DMS153 treated with DMSO at 0.1 percent for 48 hours (cell line): ENCODE data around the gene UBALD1.

Source experiments
- DNase-seq: peaks from one replicate; lab custom pipeline; 2025; ENCODE audit not compliant: unreplicated experiment; lab: John Stamatoyannopoulos, UW

UBALD1 gene

DNA sequence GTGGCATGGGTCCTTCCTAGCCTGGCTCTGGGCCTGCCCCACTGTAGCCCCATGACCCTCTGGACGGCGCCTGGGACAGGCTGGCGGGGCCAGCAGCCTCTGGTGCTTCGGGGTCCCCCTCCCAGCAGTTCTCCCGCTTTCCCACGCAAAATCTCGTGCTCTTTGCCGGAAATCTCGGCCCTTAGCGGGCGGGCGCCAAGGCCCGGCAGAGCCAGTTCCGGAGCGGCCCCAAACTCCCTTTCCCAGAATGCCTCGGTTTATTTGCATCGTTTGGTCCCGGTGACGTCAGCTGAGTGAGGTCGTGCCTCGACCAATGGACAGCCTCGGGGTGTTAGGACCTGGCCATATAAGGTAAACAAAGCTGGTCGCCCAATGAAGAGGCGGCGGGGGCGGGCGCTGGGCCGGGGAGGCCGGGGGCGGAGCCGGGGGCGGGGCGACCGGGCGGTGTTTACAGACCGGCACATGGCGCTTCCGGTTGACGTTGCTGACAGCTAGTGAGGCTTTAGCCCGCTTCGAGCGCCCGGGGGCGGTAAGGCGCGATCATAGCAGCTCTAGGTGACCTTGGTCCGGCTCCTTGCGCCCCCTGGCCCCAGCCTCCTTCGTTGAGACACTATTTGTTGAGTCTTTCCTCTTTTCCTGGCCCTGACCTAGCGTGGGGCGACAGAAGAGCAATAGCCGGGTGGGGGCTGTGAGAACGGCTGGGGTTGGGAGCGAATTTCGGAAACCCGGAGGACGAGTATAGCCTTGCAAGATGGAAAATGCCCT lies 1.5 kb upstream of the UBALD1 start:
- DNase-seq: peak; percentile 98

DNA sequence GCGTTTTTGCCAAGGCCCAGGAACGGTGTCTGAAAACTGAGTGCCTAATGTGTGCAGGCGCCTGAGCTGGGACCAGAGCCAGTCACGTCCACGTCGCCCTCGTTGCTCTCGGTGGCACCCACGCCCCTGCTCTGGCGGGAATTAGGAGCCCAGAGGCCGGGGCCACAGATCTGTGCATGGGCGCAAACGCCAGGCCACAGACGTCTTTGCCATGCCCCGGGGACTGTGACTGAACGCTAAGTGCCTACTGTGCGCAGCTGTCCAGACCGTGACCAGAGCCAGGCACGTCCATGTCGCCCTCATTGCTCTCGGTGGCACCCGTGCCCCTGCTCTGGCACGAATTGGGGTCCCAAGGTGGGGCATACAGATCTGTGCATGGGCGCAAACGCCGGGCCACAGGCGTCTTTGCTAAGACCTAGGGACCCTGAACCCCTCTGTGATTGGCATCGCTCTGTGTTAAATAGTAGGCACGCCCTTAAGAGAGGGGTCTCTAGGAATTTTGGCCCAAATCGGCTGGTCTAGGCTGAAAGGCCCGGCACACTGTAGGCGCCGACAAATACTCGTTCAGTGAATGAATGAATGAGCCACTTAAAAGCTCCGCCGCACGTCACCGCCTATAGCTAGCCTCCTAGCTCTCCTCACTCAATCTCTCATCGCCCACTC lies 827 bp upstream of the UBALD1 start:
- no peak for DNase-seq

DNA sequence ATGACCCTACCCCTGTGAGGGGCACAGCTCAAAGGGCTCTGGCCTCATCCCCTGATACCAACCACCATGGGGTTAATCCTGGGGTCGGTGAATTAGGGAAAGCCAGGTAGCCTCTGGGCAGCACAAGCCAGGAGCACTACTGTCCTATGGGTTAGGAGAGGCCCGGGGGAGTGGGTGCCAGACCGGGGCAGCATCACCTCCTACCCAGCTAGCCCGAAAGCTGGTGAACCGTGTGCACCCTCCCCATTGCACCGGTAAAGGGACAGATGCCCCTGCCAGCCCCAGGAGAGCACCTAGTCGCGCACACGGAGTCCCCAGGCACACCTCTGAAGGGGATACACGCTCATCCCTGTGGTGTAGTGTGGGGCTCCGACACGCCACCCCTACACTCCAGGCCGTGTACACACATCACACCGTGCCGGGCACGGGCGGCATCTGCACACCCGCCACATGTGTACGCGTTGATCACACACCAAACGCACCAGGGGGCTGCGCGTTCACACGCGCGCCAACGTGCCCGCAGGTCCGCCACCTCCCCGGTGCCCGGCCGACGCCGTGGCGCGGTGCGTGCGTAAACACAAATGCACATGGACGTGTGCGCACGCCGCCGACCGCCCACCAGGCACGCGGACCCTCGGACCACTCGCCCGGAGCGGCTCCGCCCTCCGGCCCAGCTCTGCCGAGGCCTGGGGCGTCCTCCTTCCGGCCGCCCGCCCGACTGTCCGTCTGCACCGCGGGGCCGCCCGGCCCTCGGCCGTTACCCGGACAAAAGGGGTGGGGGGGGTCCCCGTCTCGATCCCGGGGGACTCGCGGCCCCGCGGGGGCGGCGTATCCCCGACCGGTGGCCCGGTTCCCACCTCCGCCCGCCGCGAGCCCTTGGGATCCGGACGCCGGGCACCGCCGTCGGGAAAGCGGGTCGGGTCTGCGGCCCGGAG lies 785 bp downstream of the UBALD1 start:
- no peak for DNase-seq

DNA sequence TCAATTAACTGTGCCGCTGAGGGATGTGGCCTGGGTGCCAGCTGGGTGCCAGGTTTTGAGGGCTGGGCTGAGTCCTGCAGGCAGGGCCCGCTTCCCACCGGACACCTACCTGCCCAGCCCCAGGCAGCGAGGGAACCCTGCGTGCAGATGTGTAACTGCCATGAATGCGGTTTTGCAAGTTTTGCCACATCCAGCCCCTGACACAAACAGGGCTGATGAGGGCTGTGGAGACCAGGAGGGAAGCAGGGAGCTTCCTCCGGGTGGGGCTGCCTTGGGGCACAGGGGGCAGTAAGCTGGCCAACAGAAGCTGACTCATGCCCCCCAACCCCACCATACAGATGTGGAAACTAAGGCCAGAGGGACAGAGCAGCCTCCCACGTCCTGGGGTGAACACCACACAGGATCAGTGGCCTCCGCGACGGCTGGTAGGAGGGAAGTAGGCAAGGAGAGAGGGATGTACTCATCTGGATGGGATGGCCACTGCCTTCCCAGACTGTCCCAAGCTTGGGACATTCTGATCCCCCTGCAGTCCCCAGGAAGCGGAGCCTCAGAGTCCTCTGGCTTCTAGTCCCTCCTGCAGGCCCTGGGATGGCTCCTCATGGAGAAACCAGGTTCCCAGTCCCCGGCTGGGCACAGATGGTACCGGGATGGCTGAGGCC lies 1.6 kb downstream of the UBALD1 start:
- DNase-seq: no peak

- DNase-seq: no peak
These were observed 2.2 kb downstream of the UBALD1 start for GRCh38 chr16:4612474-4612931.

DNA sequence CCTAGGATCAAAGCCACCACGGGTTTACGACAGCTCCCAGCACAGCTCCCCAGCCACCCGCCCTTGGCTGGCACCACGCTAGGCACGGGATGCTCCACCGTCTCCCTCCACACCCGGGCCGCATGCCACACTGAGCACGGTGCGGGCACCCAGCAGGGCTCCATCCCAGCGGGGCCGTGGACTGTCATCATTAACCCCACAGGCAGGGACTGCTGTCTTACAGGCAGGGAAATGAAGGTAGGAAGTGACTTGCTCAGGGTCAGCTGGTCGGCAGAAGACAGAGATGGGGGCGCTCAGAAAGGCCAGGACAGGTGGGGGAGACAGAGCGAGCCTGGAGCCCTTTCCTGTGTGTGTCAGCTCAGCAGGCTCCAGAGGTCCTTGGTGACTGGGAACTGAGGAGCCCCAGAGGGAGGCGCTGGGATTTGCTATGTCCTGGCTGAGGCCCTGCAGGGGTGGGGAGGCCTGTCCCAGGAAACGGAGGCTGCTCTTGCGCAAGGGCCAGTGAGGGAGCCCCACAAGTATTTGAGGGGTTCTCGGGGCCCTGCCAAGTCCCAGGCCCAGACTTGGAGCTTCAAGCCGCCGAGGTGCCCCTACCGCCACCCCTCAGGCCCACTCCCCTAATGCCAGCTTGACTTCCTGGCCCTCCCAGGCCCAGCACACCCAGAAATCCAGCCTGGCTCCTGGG lies 3.2 kb downstream of the UBALD1 start:
- DNase-seq: no peak

- no peak for DNase-seq
These were observed 4.4 kb downstream of the UBALD1 start for GRCh38 chr16:4610011-4611005.

GRCh38 chr16:4609200-4610010 lies 5.3 kb downstream of the UBALD1 start:
- DNase-seq: no peak

DNA sequence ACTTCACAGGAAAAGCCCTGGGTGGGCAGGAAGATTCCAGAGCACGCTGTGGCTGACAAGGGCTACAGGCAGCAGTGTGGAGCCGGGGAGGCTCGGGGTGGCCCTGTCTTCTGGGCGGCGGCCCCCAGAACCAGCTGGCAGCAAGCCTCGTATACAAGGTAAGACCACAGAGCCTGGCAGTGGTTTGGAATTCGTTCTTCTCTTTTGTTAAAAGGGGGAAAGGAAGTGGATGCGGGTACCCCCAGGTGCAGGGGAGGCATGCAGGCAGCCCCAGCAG lies 6.0 kb downstream of the UBALD1 start:
- DNase-seq: no peak

DNA sequence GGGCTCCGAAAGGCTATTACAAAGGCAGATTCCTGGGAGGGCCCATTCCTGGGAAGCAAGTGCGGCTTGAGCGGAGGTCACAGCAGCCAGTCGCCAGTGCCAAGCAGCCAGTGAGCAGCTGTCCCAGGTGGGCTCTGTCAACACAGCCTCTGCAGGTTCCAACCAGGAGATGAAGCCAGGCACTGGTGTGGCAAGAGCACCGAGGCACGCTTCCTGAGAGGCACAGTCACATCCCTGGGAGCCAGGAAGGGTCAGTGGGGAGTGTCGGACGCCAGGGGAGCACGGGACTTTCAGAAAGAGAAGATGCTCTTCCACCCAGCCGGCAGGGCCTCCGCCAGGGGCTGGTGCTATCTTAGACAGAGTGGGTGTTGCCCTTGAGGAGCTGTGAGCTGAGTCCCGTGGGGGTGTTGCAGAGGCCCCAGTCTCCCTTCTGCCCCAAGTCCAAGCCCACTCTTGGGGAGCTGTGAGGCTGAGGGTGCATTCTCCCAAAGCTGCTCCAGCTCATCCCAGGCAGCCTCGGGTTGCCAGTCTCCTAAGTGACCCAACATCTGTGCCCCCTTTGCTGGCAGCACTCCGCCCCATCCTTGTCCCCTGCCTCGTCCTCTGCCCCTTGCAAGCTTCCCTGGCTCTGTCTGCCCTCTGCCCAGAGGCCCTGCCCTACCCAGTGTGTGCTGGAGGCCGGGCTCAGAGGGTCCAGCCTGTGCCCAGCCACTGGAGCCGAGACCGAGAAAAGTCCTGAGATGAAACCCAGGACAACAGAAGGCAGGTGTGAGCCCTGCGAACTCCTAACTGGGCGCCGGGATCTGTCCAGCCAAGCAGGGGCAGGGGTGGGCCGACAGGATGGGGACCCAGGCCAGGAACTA lies 6.6 kb downstream of the UBALD1 start:
- no peak for DNase-seq

GRCh38 chr16:4606354-4606753 lies 8.3 kb downstream of the UBALD1 start:
- no peak for DNase-seq

- no peak for DNase-seq
These were observed 10.3 kb downstream of the UBALD1 start for GRCh38 chr16:4604401-4604800.

- no peak for DNase-seq
These were observed 11.0 kb downstream of the UBALD1 start for GRCh38 chr16:4603624-4604170.

- DNase-seq: no peak
These were observed 12.4 kb downstream of the UBALD1 start for GRCh38 chr16:4602331-4602730.

GRCh38 chr16:4601864-4602186 lies 12.9 kb downstream of the UBALD1 start:
- DNase-seq: no peak

DNA sequence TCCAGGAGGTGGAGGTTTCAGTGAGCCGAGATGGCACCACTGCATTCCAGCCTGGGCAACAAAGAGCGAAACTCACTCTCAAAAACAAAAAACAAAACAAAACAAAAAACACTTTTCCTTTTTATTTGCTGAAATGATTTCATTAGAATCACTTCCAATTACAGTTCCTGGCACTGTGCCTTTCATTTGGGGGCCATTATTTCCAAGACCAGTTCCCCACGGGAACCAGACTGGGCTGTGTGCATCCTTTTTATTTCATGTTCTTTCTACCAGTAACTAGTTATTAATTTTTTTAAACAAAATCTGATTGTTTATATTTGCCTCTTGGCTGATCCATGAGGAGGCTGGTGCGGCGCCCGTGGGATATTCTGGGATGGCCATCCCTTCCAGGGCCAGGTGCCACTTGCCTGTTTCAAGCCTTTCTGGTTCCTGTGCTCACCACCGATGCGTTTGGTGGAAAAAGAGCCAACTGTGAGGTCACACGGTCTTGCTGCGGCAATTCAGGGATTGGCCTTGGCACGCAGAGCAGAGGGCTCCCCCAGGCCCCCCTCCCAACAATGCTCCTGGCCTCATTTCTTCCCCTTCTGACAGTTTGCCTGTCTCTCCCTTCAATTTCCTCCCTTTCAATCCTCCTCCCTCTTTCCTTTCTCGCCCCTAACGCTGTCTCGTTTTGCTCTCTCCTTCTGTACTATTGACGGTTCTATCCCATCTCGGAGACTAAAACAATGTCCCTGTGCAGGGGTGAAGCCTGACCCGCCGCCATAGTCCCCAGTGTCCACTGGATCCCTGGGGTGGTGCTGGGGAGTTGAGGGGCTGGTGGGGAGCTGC lies 13.4 kb downstream of the UBALD1 start:
- no peak for DNase-seq

DNA sequence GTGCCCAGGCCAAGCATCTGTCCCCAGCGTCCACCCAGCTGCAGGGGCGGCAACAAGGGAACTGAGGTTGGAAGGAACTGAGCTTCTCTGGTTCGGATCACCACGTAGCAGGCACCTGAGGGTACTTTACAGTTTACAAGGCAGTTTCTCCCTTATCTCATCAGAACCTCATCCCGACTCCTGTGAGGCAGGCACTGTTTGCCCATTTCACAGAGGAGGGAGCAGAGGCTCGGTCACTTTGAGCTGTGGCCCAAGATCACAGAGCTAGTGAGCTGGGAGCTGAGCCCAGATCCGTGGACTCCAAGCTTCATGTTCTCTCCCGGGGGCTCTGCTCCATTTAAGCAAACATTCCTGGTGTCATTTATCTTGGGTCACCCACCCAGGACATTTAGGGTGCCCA lies 15.1 kb downstream of the UBALD1 start:
- no peak for DNase-seq
